Caco-2 (cell line): ENCODE data around the gene RRP1B. TPM values are rescaled to one million over a fixed set of nuclear protein-coding genes. Genes with fewer than 3 reads are reported as not detected.
"Not testable (repeated sequence)": the region's sequence is repeated elsewhere in the genome, so short reads cannot be mapped to it uniquely, and the experiment has no call there.

ENCODE experiments used
- BruUV-seq: library from RNA; stranded (reverse); fragments of 400-500 nt; replicated peaks from 2 replicates; lab custom pipeline; 2021; lab: Mats Ljungman, UMichigan
- CTCF ChIA-PET: fragments of 300-600 bp; sonication (Branson Sonifier 250); formaldehyde crosslinking; loops from one replicate; lab custom pipeline; 2022; ENCODE audit warnings: antibody characterized with exemption; lab: Charles Lee
- POLR2A ChIA-PET: fragments of 300-600 bp; sonication (Branson Sonifier 250); formaldehyde crosslinking; loops from one replicate; lab custom pipeline; 2022; ENCODE audit warnings: antibody characterized with exemption; lab: Charles Lee
- DNase-seq, 2 experiments: peaks; one replicate each; pipeline versions ENCODE4 v3.0.0 to v3.0.0-alpha.2; 2020 to 2022
- H3K27me3 ChIP-seq: replicated peaks from 2 replicates; pipeline ENCODE4 v1.6.0; 2011; ENCODE audit warnings: low read length; ENCODE audit not compliant: control insufficient read depth, insufficient read depth
- H3K36me3 ChIP-seq: 2 replicates; pipeline ENCODE4 v1.5.1; 2011; ENCODE audit warnings: low read length; ENCODE audit not compliant: control insufficient read depth, insufficient read depth
- H3K4me1 ChIP-seq: fragments of 250-450 bp; sonication (Bioruptor Pico); 2 replicates; pipeline ENCODE4 v1.5.1; 2020; ENCODE audit warnings: mild to moderate bottlenecking
- H3K4me3 ChIP-seq: 2 replicates; pipeline ENCODE4 v1.5.1; 2011; ENCODE audit warnings: low read depth, mild to moderate bottlenecking, control low read depth, low read length
- H3K9me3 ChIP-seq: fragments of 250-450 bp; sonication (Bioruptor Pico); 2 replicates; pipeline ENCODE4 v1.5.1; 2020; ENCODE audit warnings: mild to moderate bottlenecking, moderate library complexity
- H3K27ac Mint-ChIP-seq: one replicate; pipeline ENCODE4 v1.8.0; 2022; ENCODE audit warnings: mixed read lengths; ENCODE audit not compliant: unreplicated experiment
- H3K27me3 Mint-ChIP-seq: one replicate; pipeline ENCODE4 v1.8.0; 2022; ENCODE audit warnings: mixed read lengths; ENCODE audit not compliant: insufficient read depth, unreplicated experiment
- H3K36me3 Mint-ChIP-seq: one replicate; pipeline ENCODE4 v1.8.0; 2022; ENCODE audit warnings: mild to moderate bottlenecking, mixed read lengths; ENCODE audit not compliant: insufficient read depth, unreplicated experiment
- H3K4me1 Mint-ChIP-seq: one replicate; pipeline ENCODE4 v1.8.0; 2022; ENCODE audit warnings: low read depth, mixed read lengths; ENCODE audit not compliant: unreplicated experiment
- H3K4me3 Mint-ChIP-seq: one replicate; pipeline ENCODE4 v1.8.0; 2022; ENCODE audit warnings: mild to moderate bottlenecking, moderate library complexity, mixed read lengths; ENCODE audit not compliant: unreplicated experiment
- H3K9me3 Mint-ChIP-seq: one replicate; pipeline ENCODE4 v1.8.0; 2022; ENCODE audit warnings: mixed read lengths; ENCODE audit not compliant: unreplicated experiment
- CTCF ChIP-seq, 2 experiments: fragments of 200-600 bp in 1 of 2; IDR thresholded peaks; 1 replicate in 1 of 2; 2 replicates in 1 of 2; pipeline versions ENCODE4 v1.5.1 to v1.8.0; 2011 to 2022; ENCODE audit warnings: antibody characterized with exemption in 1 of 2, control low read depth in 1 of 2, inconsistent platforms in 1 of 2, low read depth in 1 of 2, low read length in 1 of 2, mild to moderate bottlenecking in 1 of 2, moderate library complexity in 1 of 2; ENCODE audit not compliant: insufficient read depth in 1 of 2, severe bottlenecking in 1 of 2, unreplicated experiment in 1 of 2
- intact Hi-C: fragments of 100-400 bp; cut with micrococcal nuclease; formaldehyde crosslinking; loops from one replicate; pipeline ENCODE4 v1.10.0; 2022; ENCODE audit not compliant: unreplicated experiment
- total RNA-seq: library from RNA; stranded (reverse); gene quantifications from 2 replicates; pipeline ENCODE4 v1.2.3, GENCODE V29; 2022

RRP1B gene
- total RNA-seq, 1 experiment from 2014 or later, result 49.5 TPM

- POLR2A ChIA-PET, result interaction anchor here (1.0 kb wide), 1 partner anchor 71 kb away, joined by 3 read pairs; no protein-coding TSS in a partner anchor
- peaks cover 39% of the 10 kb centered on the region for H3K4me1 ChIP-seq
- no TSS peak for BruUV-seq
- H3K27me3 ChIP-seq, result no peaks in the 10 kb centered on the region
- no peaks in the 10 kb centered on the region for H3K9me3 Mint-ChIP-seq
- intact Hi-C loops, result loop anchor here (2.0 to 5.0 kb wide), 2 partner anchors 54 to 1020 kb away; partner anchors contain the start of genes HSF2BP and RRP1B
- H3K4me3 ChIP-seq, result peak overlapping the region; percentile 29
- no peaks in the 10 kb centered on the region for H3K9me3 ChIP-seq
- peaks cover 26% of the 10 kb centered on the region for H3K36me3 Mint-ChIP-seq
- H3K4me3 Mint-ChIP-seq, result peak overlapping the region; percentile 66
- H3K36me3 ChIP-seq, result no peaks in the 10 kb centered on the region
- H3K27me3 Mint-ChIP-seq, result no peaks in the 10 kb centered on the region
- DNase-seq, result peak; percentile 91 to 96
- H3K4me1 Mint-ChIP-seq, result peaks cover 24% of the 10 kb centered on the region
- CTCF ChIA-PET, result no interaction called here
- no peak for TF ChIP-seq CTCF (IDR thresholded peaks at IDR 0.05; ENCODE audit: insufficient read depth in 1 of 2, low read depth in 1 of 2, low read length in 1 of 2, severe bottlenecking in 1 of 2, unreplicated experiment in 1 of 2)
- H3K27ac Mint-ChIP-seq, result peak overlapping the region; percentile 99
Measured at GRCh38 chr21:43712268-43712942, 53.0 kb downstream of the RRP1B start.

- H3K9me3 Mint-ChIP-seq, H3K4me3 ChIP-seq, DNase-seq, H3K9me3 ChIP-seq, H3K36me3 ChIP-seq, H3K27me3 ChIP-seq, H3K27me3 Mint-ChIP-seq, BruUV-seq: not testable (repeated sequence)
- Mint-ChIP-seq H3K4me1 (peaks cover 28% of the 10 kb centered on the region), H3K4me3 (peak overlapping the region; percentile 66), H3K36me3 (peaks cover 29% of the 10 kb centered on the region), H3K27ac (peak overlapping the region; percentile 99)
- intact Hi-C loops, result loop anchor here (2.0 to 5.0 kb wide), 2 partner anchors 54 to 1021 kb away; partner anchors contain the start of genes HSF2BP and RRP1B
- CTCF ChIA-PET, result interaction anchor here (0.6 kb wide), 1 partner anchor 102 kb away, joined by 5 read pairs; no protein-coding TSS in a partner anchor
- POLR2A ChIA-PET, result interaction anchor here (0.7 kb wide), 1 partner anchor 151 kb away, joined by 4 read pairs; no protein-coding TSS in a partner anchor
- peaks cover 41% of the 10 kb centered on the region for H3K4me1 ChIP-seq
Measured at GRCh38 chr21:43713123-43713522, 53.8 kb downstream of the RRP1B start.

- intact Hi-C loops, result no loop called here
- Histone ChIP-seq H3K36me3 (no peaks in the 10 kb centered on the region), H3K4me1 (peaks cover 37% of the 10 kb centered on the region), H3K9me3 (no peaks in the 10 kb centered on the region), H3K4me3 (no peak overlapping the region), H3K27me3 (no peaks in the 10 kb centered on the region)
- Mint-ChIP-seq H3K9me3 (no peaks in the 10 kb centered on the region), H3K27ac (peak overlapping the region; percentile 55), H3K4me3 (peak overlapping the region; percentile 57), H3K27me3 (no peaks in the 10 kb centered on the region), H3K4me1 (peaks cover 29% of the 10 kb centered on the region), H3K36me3 (peaks cover 39% of the 10 kb centered on the region)
- no TSS peak for BruUV-seq
- CTCF ChIA-PET, result no interaction called here
- no peak for TF ChIP-seq CTCF (IDR thresholded peaks at IDR 0.05; ENCODE audit: insufficient read depth in 1 of 2, low read depth in 1 of 2, low read length in 1 of 2, severe bottlenecking in 1 of 2, unreplicated experiment in 1 of 2)
- POLR2A ChIA-PET, result no interaction called here
- no peak for DNase-seq
Measured at GRCh38 chr21:43716376-43717165, 57.2 kb downstream of the RRP1B start.
